Upper lobe of left lung (tissue), 6 donors: ENCODE results near the gene PHOX2A. TPM values are rescaled to one million over a fixed set of nuclear protein-coding genes. Genes with fewer than 3 reads are reported as not detected.

Experiments
- ATAC-seq, 2 donors: fragments of 200-7000 bp; cut with Tn5 transposase; one replicate each; pipeline ENCODE4 v1.9.1; 2022; ENCODE audit warnings: mild to moderate bottlenecking in 2 of 2, moderate library complexity in 2 of 2; ENCODE audit not compliant: low FRiP score in 2 of 2
- DNase-seq, 2 donors: peaks; one replicate each; pipeline ENCODE4 v3.0.0-alpha.2; 2019 to 2020
- H3K27ac ChIP-seq, 4 donors: fragments of 200-600 bp; sonication (generic); one replicate each; pipeline ENCODE4 v1.5.1; 2016 to 2019
- H3K27me3 ChIP-seq, 4 donors: fragments of 200-600 bp; sonication (generic); one replicate each; pipeline ENCODE4 v1.5.1; 2017 to 2019
- H3K36me3 ChIP-seq, 4 donors: fragments of 200-600 bp; sonication (generic); one replicate each; pipeline ENCODE4 v1.5.1; 2016 to 2019
- H3K4me1 ChIP-seq, 4 donors: fragments of 200-600 bp; sonication (generic); one replicate each; pipeline ENCODE4 v1.5.1; 2018 to 2019
- H3K4me3 ChIP-seq, 4 donors: fragments of 200-600 bp; sonication (generic); one replicate each; pipeline ENCODE4 v1.5.1; 2017 to 2019; ENCODE audit warnings: mild to moderate bottlenecking in 2 of 4, moderate library complexity in 1 of 4
- H3K9me3 ChIP-seq, 4 donors: fragments of 200-600 bp; sonication (generic); one replicate each; pipeline ENCODE4 v1.5.1; 2018 to 2019
- EP300 ChIP-seq, 4 donors: sonication (generic); formaldehyde crosslinking; IDR thresholded peaks; one replicate each; pipeline ENCODE4 v1.5.1; 2017; ENCODE audit warnings: antibody characterized with exemption in 4 of 4, control low read depth in 2 of 4
- POLR2A ChIP-seq, 4 donors: fragments of 450-650 bp; IDR thresholded peaks; one replicate each; pipeline ENCODE4 v1.5.1; 2016 to 2017; ENCODE audit warnings: antibody characterized with exemption in 4 of 4, mild to moderate bottlenecking in 2 of 4
- POLR2AphosphoS5 ChIP-seq, 2 donors: sonication (generic); formaldehyde crosslinking; IDR thresholded peaks; one replicate each; pipeline ENCODE4 v1.5.1; 2017; ENCODE audit warnings: antibody characterized with exemption in 2 of 2
- WGBS, 2 donors: methylation state at CpG; one replicate each; pipeline ENCODE4 v1.1.5; 2017 to 2018; 5-methylcytosine and 5-hydroxymethylcytosine counted together
- total RNA-seq, 6 donors: library from RNA; depleted of rRNA in 4 of 6; stranded (reverse); fragments of >200 nt in 4 of 6; gene quantifications; one replicate each; pipeline versions ENCODE4 v1.1.0 to v1.2.1, GENCODE V29; 2016 to 2021
- TF ChIP-seq, protein P1 (sequence below), 6 experiments: fragments of 450-650 bp in 4 of 6; fragments of 200-600 bp in 2 of 6; sonication (generic) in 2 of 6; IDR thresholded peaks; one replicate each; pipeline ENCODE4 v1.5.1; 2016 to 2019; ENCODE audit warnings: antibody characterized with exemption in 6 of 6
- donor health status: DM: no; HTN: no; CAD: no; lungs with moderate emphysema.
- donor health status: DM: no; HTN: yes; CAD: no; lungs with severe emphysema.

Gene PHOX2A
- total RNA-seq, 6 donors from 2014 or later: not detected

- no peak overlapping the region for H3K27ac ChIP-seq
- peaks cover 45 to 90% (median 88%) of the 10 kb centered on the region in 4 donors for H3K36me3 ChIP-seq
- TF ChIP-seq POLR2AphosphoS5 (IDR thresholded peaks at IDR 0.05): no peak
- TF ChIP-seq EP300 (IDR thresholded peaks at IDR 0.05): no peak
- no peak for TF ChIP-seq POLR2A (IDR thresholded peaks at IDR 0.05)
- TF ChIP-seq, protein P1, sequence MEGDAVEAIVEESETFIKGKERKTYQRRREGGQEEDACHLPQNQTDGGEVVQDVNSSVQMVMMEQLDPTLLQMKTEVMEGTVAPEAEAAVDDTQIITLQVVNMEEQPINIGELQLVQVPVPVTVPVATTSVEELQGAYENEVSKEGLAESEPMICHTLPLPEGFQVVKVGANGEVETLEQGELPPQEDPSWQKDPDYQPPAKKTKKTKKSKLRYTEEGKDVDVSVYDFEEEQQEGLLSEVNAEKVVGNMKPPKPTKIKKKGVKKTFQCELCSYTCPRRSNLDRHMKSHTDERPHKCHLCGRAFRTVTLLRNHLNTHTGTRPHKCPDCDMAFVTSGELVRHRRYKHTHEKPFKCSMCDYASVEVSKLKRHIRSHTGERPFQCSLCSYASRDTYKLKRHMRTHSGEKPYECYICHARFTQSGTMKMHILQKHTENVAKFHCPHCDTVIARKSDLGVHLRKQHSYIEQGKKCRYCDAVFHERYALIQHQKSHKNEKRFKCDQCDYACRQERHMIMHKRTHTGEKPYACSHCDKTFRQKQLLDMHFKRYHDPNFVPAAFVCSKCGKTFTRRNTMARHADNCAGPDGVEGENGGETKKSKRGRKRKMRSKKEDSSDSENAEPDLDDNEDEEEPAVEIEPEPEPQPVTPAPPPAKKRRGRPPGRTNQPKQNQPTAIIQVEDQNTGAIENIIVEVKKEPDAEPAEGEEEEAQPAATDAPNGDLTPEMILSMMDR (IDR thresholded peaks at IDR 0.05): no peak
- WGBS, 2 donors: 85 to 90% methylated on average over 7 to 8 of the region's 8 CpGs
- H3K9me3 ChIP-seq: no peaks in the 10 kb centered on the region
- no peaks in the 10 kb centered on the region for H3K27me3 ChIP-seq
- no peak for ATAC-seq
- peaks cover 8 to 25% (median 13%) of the 10 kb centered on the region in 4 donors for H3K4me1 ChIP-seq
- peak in 1 of 2 donors; percentile 12 for DNase-seq
- H3K4me3 ChIP-seq: no peak overlapping the region
Observed at GRCh38 chr11:72233773-72234513, 10.0 kb downstream of the PHOX2A start.

DNA sequence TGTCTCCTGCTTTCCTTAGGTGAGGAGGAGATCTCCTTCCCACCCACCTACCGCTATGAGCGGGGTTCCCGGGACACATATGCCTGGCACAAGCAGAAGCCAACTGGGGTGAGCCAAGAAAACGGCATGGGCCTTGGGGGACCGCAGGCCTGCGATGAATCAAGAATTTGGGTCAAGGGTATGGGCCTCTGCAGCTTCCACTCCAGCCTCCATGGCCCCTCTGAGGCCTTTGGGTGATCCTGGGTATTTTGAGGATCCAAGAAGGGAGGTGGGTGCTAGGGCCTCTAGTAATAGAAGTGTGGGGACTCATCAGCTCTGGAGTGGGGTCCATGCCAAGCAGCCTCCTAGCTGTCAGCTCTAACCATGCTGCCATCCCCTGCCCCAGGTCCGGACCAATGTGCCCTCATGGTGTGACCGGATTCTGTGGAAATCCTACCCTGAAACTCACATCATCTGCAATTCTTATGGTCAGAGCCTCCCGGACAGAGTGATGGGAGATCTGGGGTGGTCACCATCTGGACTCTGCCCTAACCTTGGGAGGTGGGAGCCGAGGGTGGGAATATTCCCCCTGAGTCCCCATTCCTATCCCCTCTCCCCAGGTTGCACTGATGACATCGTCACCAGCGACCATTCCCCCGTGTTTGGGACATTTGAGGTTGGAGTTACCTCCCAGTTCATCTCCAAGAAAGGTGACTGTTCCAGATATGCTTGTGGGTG is 10.8 kb downstream of the PHOX2A start:
- ATAC-seq (no peak), DNase-seq (peak in 1 of 2 donors; percentile 8)
- Histone ChIP-seq H3K9me3 (no peaks in the 10 kb centered on the region), H3K27ac (no peak overlapping the region), H3K4me1 (peaks cover 5 to 18% (median 7%) of the 10 kb centered on the region in 4 donors), H3K27me3 (no peaks in the 10 kb centered on the region), H3K36me3 (peaks cover 47 to 98% (median 94%) of the 10 kb centered on the region in 4 donors), H3K4me3 (no peak overlapping the region)
- 94 to 97% methylated on average over 11 to 13 of the region's 13 CpGs for WGBS, 2 donors
- TF ChIP-seq POLR2A (IDR thresholded peaks at IDR 0.05) (no peak), POLR2AphosphoS5 (IDR thresholded peaks at IDR 0.05) (no peak), EP300 (IDR thresholded peaks at IDR 0.05) (no peak)
- TF ChIP-seq, protein P1 (IDR thresholded peaks at IDR 0.05): no peak

GRCh38 chr11:72232260-72233055 is 11.5 kb downstream of the PHOX2A start:
- ATAC-seq (no peak), DNase-seq (peak in 1 of 2 donors; percentile 17)
- no peak for TF ChIP-seq EP300 (IDR thresholded peaks at IDR 0.05)
- TF ChIP-seq POLR2AphosphoS5 (IDR thresholded peaks at IDR 0.05): no peak
- TF ChIP-seq, protein P1 (IDR thresholded peaks at IDR 0.05): no peak
- no peak for TF ChIP-seq POLR2A (IDR thresholded peaks at IDR 0.05)
- H3K27ac ChIP-seq: no peak overlapping the region
- no peaks in the 10 kb centered on the region for H3K9me3 ChIP-seq
- no peak overlapping the region for H3K4me3 ChIP-seq
- no peaks in the 10 kb centered on the region for H3K27me3 ChIP-seq
- peaks cover 47 to 100% (median 93%) of the 10 kb centered on the region in 4 donors for H3K36me3 ChIP-seq
- peaks cover 0 to 10% (median 2%) of the 10 kb centered on the region in 4 donors for H3K4me1 ChIP-seq
- 94 to 96% methylated on average over 17 to 18 of the region's 18 CpGs for WGBS, 2 donors

- WGBS, 2 donors: 91 to 92% methylated on average over 4 to 9 of the region's 9 CpGs
- ATAC-seq: no peak
- peaks cover 0 to 12% (median 5%) of the 10 kb centered on the region in 4 donors for H3K4me1 ChIP-seq
- no peak for TF ChIP-seq EP300 (IDR thresholded peaks at IDR 0.05)
- H3K4me3 ChIP-seq: no peak overlapping the region
- peaks cover 47 to 97% (median 86%) of the 10 kb centered on the region in 4 donors for H3K36me3 ChIP-seq
- DNase-seq: peak in 1 of 2 donors; percentile 16
- no peaks in the 10 kb centered on the region for H3K9me3 ChIP-seq
- H3K27me3 ChIP-seq: no peaks in the 10 kb centered on the region
- H3K27ac ChIP-seq: no peak overlapping the region
Observed at GRCh38 chr11:72231396-72232259, 12.3 kb downstream of the PHOX2A start.
